Right lobe of liver (tissue), 6 donors: ENCODE data around the gene DCP1A. TPM values are rescaled to one million over a fixed set of nuclear protein-coding genes. Genes with fewer than 3 reads are reported as not detected.

Experiments used
- ATAC-seq, 4 donors: fragments of 200-7000 bp; cut with Tn5 transposase; one replicate each; pipeline ENCODE4 v1.9.1; 2020; ENCODE audit warnings: mild to moderate bottlenecking in 4 of 4, moderate library complexity in 4 of 4
- DNase-seq, 3 donors: peaks; one replicate each; pipeline ENCODE4 v3.0.0-alpha.2; 2020
- H3K27ac ChIP-seq, 3 donors: fragments of 200-600 bp; one replicate each; pipeline ENCODE4 v1.8.0; 2022
- H3K27me3 ChIP-seq, 2 donors: fragments of 200-600 bp; one replicate each; pipeline ENCODE4 v1.8.0; 2022
- H3K36me3 ChIP-seq, 4 donors: fragments of 200-600 bp; sonication (generic) in 1 of 4; one replicate each; pipeline versions ENCODE4 v1.5.1 to v1.8.0; 2017 to 2022; ENCODE audit warnings: control low read depth in 1 of 4
- H3K4me1 ChIP-seq, 4 donors: fragments of 200-600 bp; sonication (generic) in 1 of 4; one replicate each; pipeline versions ENCODE4 v1.5.1 to v1.8.0; 2017 to 2022; ENCODE audit warnings: control low read depth in 1 of 4
- H3K4me3 ChIP-seq, 3 donors: fragments of 200-600 bp; one replicate each; pipeline ENCODE4 v1.8.0; 2022
- H3K9me3 ChIP-seq, 4 donors: fragments of 200-600 bp; sonication (generic) in 1 of 4; one replicate each; pipeline versions ENCODE4 v1.5.1 to v1.8.0; 2017 to 2022; ENCODE audit warnings: control low read depth in 1 of 4
- CTCF ChIP-seq, 4 donors: fragments of 200-600 bp in 3 of 4; fragments of 450-650 bp in 1 of 4; IDR thresholded peaks; one replicate each; pipeline versions ENCODE4 v1.5.1 to v1.8.0; 2016 to 2022; ENCODE audit warnings: antibody characterized with exemption in 4 of 4, mild to moderate bottlenecking in 2 of 4
- POLR2A ChIP-seq: fragments of 450-650 bp; IDR thresholded peaks from one replicate; pipeline ENCODE4 v1.6.1; 2017; ENCODE audit warnings: antibody characterized with exemption, mild to moderate bottlenecking
- WGBS: methylation state at CpG from one replicate; pipeline ENCODE4 v1.1.6; 2018; ENCODE audit warnings: low coverage, low lambda C conversion rate; ENCODE audit not compliant: insufficient coverage; ENCODE audit errors: missing lambda C conversion rate; 5-methylcytosine and 5-hydroxymethylcytosine counted together
- intact Hi-C, 2 donors: fragments of 100-400 bp; cut with DNase I; formaldehyde crosslinking; loops; one replicate each; pipeline versions ENCODE4 v1.11.2 to v1.14.1; 2022
- total RNA-seq, 6 experiments: library from RNA; depleted of rRNA in 2 of 6; stranded (reverse); fragments of >200 nt in 2 of 6; fragmentation: NEBNext Ultra II Directional in 3 of 6; extraction: Animal tissue kit (Norgen Biotek cat#: 25700) in 3 of 6; gene quantifications; one replicate each; pipeline versions ENCODE4 v1.1.0 to v1.2.4, GENCODE V29; 2016 to 2023
- donor health status: DM: no; HTN: yes; CAD: no.
- donor health status: DM: no; HTN: no; CAD: no.
- donor health status: DM: no; HTN: no; CAD: no.
- donor health status: DM: no; HTN: yes; CAD: no.
- donor health status: DM: no; HTN: yes; CAD: no.

DCP1A gene
- total RNA-seq, 6 experiments from 2014 or later = 5.7 to 12.1 (median 7.1) TPM

DNA sequence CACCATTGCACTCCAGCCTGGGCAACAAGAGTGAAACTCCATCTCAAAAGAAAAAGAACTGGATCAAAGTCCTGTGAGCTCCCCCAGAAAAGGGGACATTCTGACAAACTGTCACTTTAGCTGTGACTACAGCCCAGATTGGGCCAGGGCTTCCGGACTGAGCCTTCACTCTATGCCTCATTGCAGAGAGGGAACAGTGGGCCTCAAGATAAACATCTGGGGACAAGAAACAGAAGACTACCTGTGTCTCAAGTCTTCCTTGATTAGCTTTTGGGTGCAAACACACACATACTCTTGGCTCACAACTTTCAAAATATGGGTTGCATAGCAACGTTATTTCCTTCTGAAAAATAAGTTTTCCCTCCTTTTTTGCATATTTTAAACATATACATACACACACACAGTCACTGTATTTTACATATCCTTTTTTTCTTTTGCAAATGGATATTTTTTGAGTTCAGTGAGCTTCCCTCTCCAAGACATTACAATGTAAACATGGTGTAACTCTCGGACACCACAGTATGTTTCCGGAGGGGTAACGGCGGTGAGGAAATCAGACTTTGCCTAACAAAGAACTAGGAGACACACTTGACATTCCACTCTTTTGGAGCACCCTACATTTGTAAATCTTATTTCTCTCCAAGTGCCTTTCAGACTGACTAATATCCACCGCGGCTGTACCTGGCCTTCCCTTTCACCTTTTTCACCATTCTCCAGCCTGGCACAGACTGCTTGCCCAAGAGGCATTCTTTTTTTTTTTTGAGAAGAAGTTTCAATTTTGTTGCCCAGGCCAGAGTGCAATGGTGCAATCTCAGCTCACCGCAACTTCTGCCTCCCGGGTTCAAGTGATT is 95.0 kb downstream of the DCP1A start:
- H3K4me3 ChIP-seq = peak overlapping the region in 1 of 3 donors; percentile 26
- 46% methylated on average over 9 of the region's 10 CpGs for WGBS

GRCh38 chr3:53250881-53251605 is 96.3 kb downstream of the DCP1A start:
- H3K36me3 ChIP-seq = no peaks in the 10 kb centered on the region
- H3K9me3 ChIP-seq = no peaks in the 10 kb centered on the region
- DNase-seq = no peak
- peaks cover 0 to 65% (median 11%) of the 10 kb centered on the region in 4 donors for H3K4me1 ChIP-seq
- no peak overlapping the region for H3K4me3 ChIP-seq
- no peak for TF ChIP-seq POLR2A
- TF ChIP-seq CTCF (IDR thresholded peaks at IDR 0.05) = no peak
- intact Hi-C loops = no loop called here
- peak overlapping the region; percentile 16 to 60 (median 33) for H3K27ac ChIP-seq
- WGBS = 80% methylated on average over 1 of the region's 4 CpGs
- ATAC-seq = no peak
- H3K27me3 ChIP-seq = no peaks in the 10 kb centered on the region

More for the DNA sequence above, 95.0 kb downstream of the DCP1A start:
- no peaks in the 10 kb centered on the region for H3K36me3 ChIP-seq
- intact Hi-C loops = no loop called here
- peak overlapping the region in 1 of 3 donors; percentile 60 for H3K27ac ChIP-seq
- DNase-seq = no peak
- H3K9me3 ChIP-seq = no peaks in the 10 kb centered on the region
- H3K27me3 ChIP-seq = no peaks in the 10 kb centered on the region
- H3K4me1 ChIP-seq = peaks cover 0 to 69% (median 11%) of the 10 kb centered on the region in 4 donors
- peak in 2 of 4 donors; percentile 1 to 7 for ATAC-seq
- TF ChIP-seq POLR2A (no peak), CTCF (IDR thresholded peaks at IDR 0.05) (no peak)

DNA sequence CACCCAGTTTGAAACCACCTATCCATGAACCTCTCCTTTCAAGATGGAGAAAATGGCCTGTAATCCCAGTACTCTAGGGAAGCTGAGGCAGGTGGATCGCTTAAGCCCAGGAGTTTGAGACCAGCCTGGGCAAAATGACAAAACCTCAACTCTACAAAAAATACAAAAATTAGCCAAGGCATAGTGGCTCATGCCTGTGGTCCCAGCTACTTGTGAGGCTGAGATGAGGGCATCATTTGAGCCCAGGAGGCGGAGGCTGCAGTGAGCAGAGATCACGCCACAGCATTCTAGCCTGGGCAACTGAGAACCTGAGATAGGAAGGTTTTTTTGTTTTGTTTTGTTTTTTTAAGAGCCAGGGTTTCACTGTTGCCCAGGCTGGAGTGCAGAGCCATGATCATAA is 96.9 kb downstream of the DCP1A start:
- peaks cover 0 to 64% (median 11%) of the 10 kb centered on the region in 4 donors for H3K4me1 ChIP-seq

DNA sequence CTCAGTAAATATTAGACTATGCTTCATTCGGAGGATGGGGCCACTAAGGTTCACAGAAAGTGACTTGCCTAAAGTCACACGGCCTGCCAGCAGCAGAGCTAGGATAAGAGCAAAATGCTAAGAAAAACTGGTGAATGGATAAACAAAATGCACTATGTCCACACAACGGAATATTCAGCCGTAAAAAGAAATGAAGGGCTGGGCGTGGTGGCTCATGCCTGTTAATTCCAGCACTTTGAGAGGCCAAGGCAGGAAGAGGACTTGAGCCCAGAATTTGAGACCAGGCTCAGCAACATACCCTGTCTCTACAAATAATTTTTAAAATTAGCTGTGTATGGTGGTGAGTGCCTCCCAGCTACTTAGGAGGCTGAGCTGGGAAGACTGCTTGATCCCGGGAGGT is 99.2 kb downstream of the DCP1A start:
- H3K4me1 ChIP-seq = peaks cover 0 to 61% (median 6%) of the 10 kb centered on the region in 4 donors
- TF ChIP-seq CTCF (IDR thresholded peaks at IDR 0.05) (no peak), POLR2A (no peak)
- DNase-seq = no peak
- no peaks in the 10 kb centered on the region for H3K9me3 ChIP-seq
- no peak for ATAC-seq
- WGBS = 92% methylated on average over 6 of the region's 6 CpGs
- no peaks in the 10 kb centered on the region for H3K36me3 ChIP-seq
- intact Hi-C loops = no loop called here
- no peaks in the 10 kb centered on the region for H3K27me3 ChIP-seq
- no peak overlapping the region for H3K27ac ChIP-seq
- H3K4me3 ChIP-seq = no peak overlapping the region

More for the DNA sequence above, 96.9 kb downstream of the DCP1A start:
- intact Hi-C loops = no loop called here
- Histone ChIP-seq H3K27me3 (no peaks in the 10 kb centered on the region), H3K36me3 (no peaks in the 10 kb centered on the region), H3K4me3 (no peak overlapping the region), H3K9me3 (no peaks in the 10 kb centered on the region), H3K27ac (peak overlapping the region in 2 of 3 donors; percentile 33 to 60)
- DNase-seq = no peak
- ATAC-seq = no peak
- TF ChIP-seq POLR2A = no peak
- TF ChIP-seq CTCF (IDR thresholded peaks at IDR 0.05) = no peak
- 87% methylated on average over 3 of the region's 3 CpGs for WGBS
